Measurements from ENCODE around the gene HMCN2. TPM values are rescaled to one million over a fixed set of nuclear protein-coding genes. Genes with fewer than 3 reads are reported as not detected.

The HMCN2 gene
- total RNA-seq, 4 donors from 2014 or later: 0.68 to 9.2 (median 4.7) TPM

DNA sequence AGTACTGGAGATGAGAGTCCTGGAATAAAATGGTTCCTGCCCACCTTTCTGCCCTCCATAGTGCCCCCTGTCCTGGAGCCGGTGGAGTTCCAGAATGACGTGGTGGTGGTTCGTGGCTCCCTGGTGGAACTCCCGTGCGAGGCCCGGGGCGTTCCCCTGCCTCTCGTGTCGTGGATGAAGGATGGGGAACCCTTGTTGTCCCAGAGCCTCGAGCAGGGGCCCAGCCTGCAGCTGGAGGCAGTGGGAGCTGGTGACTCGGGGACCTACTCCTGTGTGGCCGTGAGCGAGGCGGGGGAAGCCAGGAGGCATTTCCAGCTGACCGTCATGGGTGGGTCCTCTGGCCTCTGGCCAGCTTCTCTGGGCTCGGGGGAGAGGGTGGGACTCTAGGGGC, 128.1 kb downstream of the HMCN2 start:
- TF ChIP-seq, protein P1, sequence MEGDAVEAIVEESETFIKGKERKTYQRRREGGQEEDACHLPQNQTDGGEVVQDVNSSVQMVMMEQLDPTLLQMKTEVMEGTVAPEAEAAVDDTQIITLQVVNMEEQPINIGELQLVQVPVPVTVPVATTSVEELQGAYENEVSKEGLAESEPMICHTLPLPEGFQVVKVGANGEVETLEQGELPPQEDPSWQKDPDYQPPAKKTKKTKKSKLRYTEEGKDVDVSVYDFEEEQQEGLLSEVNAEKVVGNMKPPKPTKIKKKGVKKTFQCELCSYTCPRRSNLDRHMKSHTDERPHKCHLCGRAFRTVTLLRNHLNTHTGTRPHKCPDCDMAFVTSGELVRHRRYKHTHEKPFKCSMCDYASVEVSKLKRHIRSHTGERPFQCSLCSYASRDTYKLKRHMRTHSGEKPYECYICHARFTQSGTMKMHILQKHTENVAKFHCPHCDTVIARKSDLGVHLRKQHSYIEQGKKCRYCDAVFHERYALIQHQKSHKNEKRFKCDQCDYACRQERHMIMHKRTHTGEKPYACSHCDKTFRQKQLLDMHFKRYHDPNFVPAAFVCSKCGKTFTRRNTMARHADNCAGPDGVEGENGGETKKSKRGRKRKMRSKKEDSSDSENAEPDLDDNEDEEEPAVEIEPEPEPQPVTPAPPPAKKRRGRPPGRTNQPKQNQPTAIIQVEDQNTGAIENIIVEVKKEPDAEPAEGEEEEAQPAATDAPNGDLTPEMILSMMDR (IDR thresholded peaks at IDR 0.05; ENCODE audit: low read depth): no peak

DNA sequence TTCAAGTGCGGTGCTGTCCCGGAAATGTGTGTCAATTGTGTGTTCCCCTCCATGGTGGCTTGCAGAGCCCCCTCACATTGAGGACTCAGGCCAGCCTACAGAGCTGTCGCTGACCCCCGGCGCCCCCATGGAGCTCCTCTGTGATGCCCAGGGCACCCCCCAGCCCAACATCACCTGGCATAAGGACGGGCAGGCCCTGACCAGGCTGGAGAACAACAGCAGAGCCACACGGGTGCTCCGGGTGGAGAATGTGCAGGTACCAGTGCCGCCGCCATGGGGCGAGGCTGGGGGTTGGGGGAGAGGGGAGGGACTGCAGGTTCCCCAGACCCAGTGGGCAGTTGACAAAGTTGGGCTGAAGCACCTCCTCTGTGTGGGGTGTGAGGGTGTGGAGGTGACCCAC, 128.8 kb downstream of the HMCN2 start:
- TF ChIP-seq, protein P1 (IDR thresholded peaks at IDR 0.05; ENCODE audit: low read depth): no peak

DNA sequence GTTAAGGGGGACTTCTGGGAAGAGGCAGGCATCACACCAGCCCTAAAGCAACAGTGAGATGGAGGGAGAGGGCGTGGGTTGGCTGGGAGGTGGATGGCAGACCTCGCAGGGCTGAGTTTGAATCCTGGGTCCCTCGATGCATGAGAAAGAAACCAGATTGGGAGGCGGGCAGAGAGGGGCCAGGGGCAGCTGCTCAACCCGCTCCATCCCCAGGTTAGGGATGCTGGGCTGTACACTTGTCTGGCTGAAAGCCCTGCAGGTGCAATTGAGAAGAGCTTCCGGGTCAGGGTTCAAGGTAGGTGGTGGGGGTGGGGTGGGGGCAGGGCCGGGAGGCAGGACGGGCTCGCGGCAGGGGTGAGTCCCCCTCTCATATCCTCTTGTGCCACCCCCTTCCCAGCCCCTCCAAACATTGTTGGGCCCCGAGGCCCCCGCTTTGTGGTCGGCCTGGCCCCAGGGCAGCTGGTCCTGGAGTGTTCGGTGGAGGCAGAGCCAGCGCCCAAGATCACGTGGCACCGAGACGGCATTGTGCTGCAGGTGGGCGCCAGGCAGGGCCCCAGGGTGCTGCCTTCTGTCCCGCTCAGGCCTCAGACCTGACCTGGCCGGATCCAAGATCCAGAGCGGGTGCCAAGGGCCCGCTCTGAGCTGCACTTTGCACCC, 129.4 kb downstream of the HMCN2 start:
- TF ChIP-seq, protein P1 (IDR thresholded peaks at IDR 0.05; ENCODE audit: low read depth): no peak

DNA sequence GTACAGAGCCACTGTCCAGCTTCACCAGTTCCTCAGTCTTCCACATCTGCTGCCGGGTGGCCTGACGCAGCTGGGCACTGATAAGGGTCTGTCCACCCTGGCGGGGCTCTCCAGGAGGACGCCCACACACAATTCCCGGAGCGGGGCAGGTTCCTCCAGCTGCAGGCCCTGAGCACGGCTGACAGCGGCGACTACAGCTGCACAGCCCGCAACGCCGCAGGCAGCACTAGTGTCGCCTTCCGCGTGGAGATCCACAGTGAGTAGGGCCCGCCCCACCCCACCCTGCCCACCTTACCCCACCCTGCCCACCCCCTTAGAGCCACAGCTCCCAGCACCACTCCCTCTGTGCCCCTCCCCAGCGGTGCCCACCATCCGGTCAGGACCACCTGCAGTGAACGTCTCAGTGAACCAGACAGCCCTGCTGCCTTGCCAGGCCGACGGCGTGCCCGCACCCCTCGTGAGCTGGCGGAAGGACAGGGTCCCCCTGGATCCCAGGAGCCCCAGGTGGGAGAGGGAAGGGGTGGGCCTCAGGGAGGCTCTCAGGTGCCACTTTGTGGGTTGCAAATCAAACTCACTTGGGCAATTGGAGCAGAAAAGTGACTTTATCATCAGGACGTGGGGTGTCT, 130.4 kb downstream of the HMCN2 start:
- TF ChIP-seq, protein P1 (IDR thresholded peaks at IDR 0.05; ENCODE audit: low read depth): no peak

DNA sequence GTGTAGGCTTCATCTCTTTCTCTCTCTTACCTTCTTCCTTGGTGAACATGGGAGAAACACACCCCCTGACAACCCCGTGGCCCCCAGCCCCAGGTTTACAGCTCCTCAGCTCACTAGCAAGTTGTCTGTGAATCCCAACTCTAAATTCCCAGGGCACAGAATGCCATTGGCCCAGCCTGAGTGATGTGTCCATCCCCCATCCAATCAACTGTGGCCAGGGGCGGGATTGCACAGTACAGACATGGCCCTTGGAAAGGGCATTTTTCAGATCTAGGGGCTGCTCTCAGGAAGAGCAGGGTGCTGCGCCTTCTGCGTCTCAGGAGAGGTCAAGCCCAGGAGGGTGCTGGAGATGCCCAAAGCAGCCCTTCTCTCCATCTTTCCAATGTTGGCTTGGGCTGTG, 131.0 kb downstream of the HMCN2 start:
- TF ChIP-seq, protein P1 (IDR thresholded peaks at IDR 0.05; ENCODE audit: low read depth): no peak

DNA sequence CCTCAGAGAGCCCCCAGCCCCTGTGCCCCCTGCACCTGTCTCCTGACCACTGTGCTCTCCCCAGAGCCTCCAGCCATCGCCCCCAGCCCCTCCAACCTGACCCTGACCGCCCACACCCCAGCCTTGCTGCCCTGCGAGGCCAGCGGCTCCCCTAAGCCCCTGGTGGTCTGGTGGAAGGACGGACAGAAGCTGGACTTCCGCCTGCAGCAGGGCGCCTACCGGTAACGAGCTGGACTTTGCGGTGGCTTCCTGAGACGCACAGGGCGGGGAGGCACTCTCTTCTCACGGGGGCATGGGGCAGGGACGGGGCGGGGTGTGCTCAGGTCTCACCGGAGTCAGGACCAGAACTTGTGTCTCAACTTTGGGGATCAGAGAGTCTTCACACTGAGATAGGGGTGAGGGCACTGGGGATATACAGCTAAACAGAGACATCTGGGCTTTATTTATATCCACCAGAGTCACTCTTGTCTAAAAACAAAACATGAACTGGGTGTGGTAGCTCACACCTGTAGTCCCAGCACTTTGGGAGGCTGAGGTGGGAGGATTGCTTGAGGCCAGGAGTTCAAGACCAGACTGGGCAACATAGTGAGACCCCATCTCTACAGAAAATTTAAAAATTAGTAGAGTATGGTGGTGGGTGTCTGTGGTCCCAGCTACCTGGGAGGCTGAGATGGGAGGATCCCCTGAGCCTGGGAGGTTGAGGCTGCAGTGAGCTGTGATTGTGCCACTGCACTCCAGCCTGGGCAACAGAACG, 133.1 kb downstream of the HMCN2 start:
- TF ChIP-seq, protein P1 (IDR thresholded peaks at IDR 0.05; ENCODE audit: low read depth): no peak

DNA sequence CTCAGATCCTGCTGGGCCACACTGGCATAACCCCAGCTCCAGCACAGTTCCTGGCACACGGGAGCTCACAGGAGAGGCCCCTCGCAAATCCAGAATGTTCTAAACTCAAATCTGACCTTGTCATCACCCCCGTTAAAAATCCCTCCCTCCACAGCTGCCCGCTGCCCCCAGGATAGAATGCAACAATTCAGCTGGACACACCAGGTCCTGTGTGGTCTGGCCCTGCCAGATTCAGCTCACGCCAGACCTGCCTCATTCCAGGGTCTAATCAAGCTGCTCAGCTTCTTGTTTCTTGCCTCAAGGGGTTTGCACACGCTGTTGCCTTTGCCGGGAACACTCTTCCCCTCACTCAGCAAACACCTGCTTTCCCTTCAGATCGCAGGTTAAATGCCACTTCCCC, 134.2 kb downstream of the HMCN2 start:
- TF ChIP-seq, protein P1 (IDR thresholded peaks at IDR 0.05; ENCODE audit: low read depth): no peak
